H1 (cell line): ENCODE results near the gene TFF3. TPM values are rescaled to one million over a fixed set of nuclear protein-coding genes. Genes with fewer than 3 reads are reported as not detected.

ENCODE experiments used
- CTCF ChIA-PET: fragments of 300-600 bp; sonication (Branson Sonifier 250); formaldehyde crosslinking; loops from one replicate; lab custom pipeline; 2021; ENCODE audit not compliant: partially characterized antibody; lab: Charles Lee
- POLR2A ChIA-PET: fragments of 300-600 bp; sonication (Branson Sonifier 250); formaldehyde crosslinking; loops from one replicate; lab custom pipeline; 2021; ENCODE audit warnings: inconsistent platforms; ENCODE audit not compliant: partially characterized antibody; lab: Charles Lee
- DNase-seq, 2 experiments: peaks; one replicate each; pipeline versions ENCODE4 v3.0.0 to v3.0.0-alpha.2; 2010 to 2022; ENCODE audit warnings: low spot score in 2 of 2, low read depth in 1 of 2, mixed read lengths in 1 of 2
- FAIRE-seq: peaks from 2 replicates; lab custom pipeline; 2011; peaks lifted over from hg19 to GRCh38; lab: Jason Lieb, UNC
- H2AFZ ChIP-seq: 2 replicates; pipeline ENCODE4 v1.8.1; 2012; ENCODE audit warnings: low read length, inconsistent platforms
- H2AK5ac ChIP-seq: 2 replicates; pipeline ENCODE4 v1.6.1; 2013; ENCODE audit warnings: low read depth, low read length
- H2BK120ac ChIP-seq: replicated peaks from 2 replicates; pipeline ENCODE3; 2013; ENCODE audit warnings: low read depth, low read length, inconsistent platforms
- H2BK12ac ChIP-seq: 2 replicates; pipeline ENCODE4 v1.6.1; 2013; ENCODE audit warnings: low read depth, low read length
- H2BK15ac ChIP-seq: 2 replicates; pipeline ENCODE4 v1.6.1; 2013; ENCODE audit warnings: low read length
- H2BK20ac ChIP-seq: 2 replicates; pipeline ENCODE4 v1.6.1; 2013; ENCODE audit warnings: low read length
- H2BK5ac ChIP-seq: 2 replicates; pipeline ENCODE4 v1.6.1; 2013; ENCODE audit warnings: low read depth, low read length
- H3K14ac ChIP-seq: 2 replicates; pipeline ENCODE4 v1.6.1; 2013; ENCODE audit warnings: inconsistent platforms; ENCODE audit not compliant: insufficient read length
- H3K18ac ChIP-seq: 2 replicates; pipeline ENCODE4 v1.6.1; 2013; ENCODE audit warnings: low read length; ENCODE audit errors: extremely low read depth
- H3K23ac ChIP-seq: 2 replicates; pipeline ENCODE4 v1.6.1; 2013; ENCODE audit warnings: inconsistent platforms; ENCODE audit not compliant: insufficient read length
- H3K23me2 ChIP-seq: 2 replicates; pipeline ENCODE4 v1.6.1; 2013; ENCODE audit warnings: low read depth, low read length
- H3K27ac ChIP-seq: 2 replicates; pipeline ENCODE4 v1.6.1; 2011; ENCODE audit warnings: low read depth, low read length, inconsistent platforms
- H3K27me3 ChIP-seq, 4 experiments: replicated peaks in 1 of 4; 1 replicate in 1 of 4; 2 replicates in 3 of 4; pipeline versions ENCODE4 v1.6.1 to v1.8.1; 2011 to 2013; ENCODE audit warnings: low read length in 3 of 4, mild to moderate bottlenecking in 3 of 4, inconsistent platforms in 2 of 4, mixed read lengths in 2 of 4, moderate library complexity in 1 of 4; ENCODE audit not compliant: control insufficient read depth in 3 of 4, insufficient read depth in 3 of 4; ENCODE audit errors: extremely low read depth in 1 of 4
- H3K36me3 ChIP-seq, 4 experiments: 2 replicates each; pipeline versions ENCODE4 v1.6.1 to v1.8.1; 2011 to 2013; ENCODE audit warnings: mild to moderate bottlenecking in 4 of 4, low read length in 3 of 4, moderate library complexity in 2 of 4, control low read depth in 1 of 4, inconsistent platforms in 1 of 4; ENCODE audit not compliant: insufficient read depth in 4 of 4, control insufficient read depth in 2 of 4
- H3K4ac ChIP-seq: replicated peaks from 2 replicates; pipeline ENCODE3; 2013; ENCODE audit warnings: low read length, low read depth, mixed read lengths, inconsistent platforms; ENCODE audit not compliant: insufficient read length
- H3K4me1 ChIP-seq, 4 experiments: replicated peaks in 1 of 4; 1 replicate in 1 of 4; 2 replicates in 3 of 4; pipeline versions ENCODE4 v1.6.1 to v1.8.1; 2011 to 2013; ENCODE audit warnings: low read length in 3 of 4, inconsistent platforms in 2 of 4, mixed read lengths in 1 of 4; ENCODE audit not compliant: insufficient read depth in 4 of 4, control insufficient read depth in 3 of 4
- H3K4me2 ChIP-seq, 2 experiments: 2 replicates each; pipeline versions ENCODE4 v1.6.1 to v1.8.1; 2011 to 2013; ENCODE audit warnings: low read depth in 2 of 2, low read length in 2 of 2, control low read depth in 1 of 2, inconsistent platforms in 1 of 2, mild to moderate bottlenecking in 1 of 2; ENCODE audit not compliant: insufficient read depth in 1 of 2
- H3K4me3 ChIP-seq, 4 experiments: fragments of 200-600, 300-600 bp in 1 of 4; sonication (generic), shearing (Covaris generic), sonication (Bioruptor Twin) in 1 of 4; 2 replicates each; pipeline versions ENCODE4 v1.5.1 to v1.8.1; 2011 to 2016; ENCODE audit warnings: low read length in 4 of 4, low read depth in 3 of 4, control low read depth in 2 of 4, inconsistent platforms in 2 of 4, mild to moderate bottlenecking in 2 of 4, mixed read lengths in 1 of 4, moderate library complexity in 1 of 4; ENCODE audit not compliant: insufficient read depth in 2 of 4; ENCODE audit errors: extremely low read depth in 1 of 4
- H3K56ac ChIP-seq: replicated peaks from 2 replicates; pipeline ENCODE3; 2013; ENCODE audit warnings: low read depth, mild to moderate bottlenecking, mixed read lengths, low read length, inconsistent platforms; ENCODE audit not compliant: insufficient read length
- H3K79me1 ChIP-seq: 2 replicates; pipeline ENCODE4 v1.6.1; 2013; ENCODE audit warnings: low read depth, low read length, control low read depth
- H3K79me2 ChIP-seq, 2 experiments: 2 replicates each; pipeline versions ENCODE4 v1.6.1 to v1.8.1; 2012 to 2013; ENCODE audit warnings: low read length in 2 of 2, mild to moderate bottlenecking in 2 of 2, inconsistent platforms in 1 of 2; ENCODE audit not compliant: insufficient read depth in 2 of 2, control insufficient read depth in 1 of 2
- H3K9ac ChIP-seq, 4 experiments: replicated peaks in 1 of 4; 1 replicate in 1 of 4; 2 replicates in 3 of 4; pipeline versions ENCODE4 v1.6.1 to v1.8.1; 2011 to 2013; ENCODE audit warnings: low read depth in 3 of 4, low read length in 3 of 4, control low read depth in 2 of 4, mild to moderate bottlenecking in 2 of 4, moderate library complexity in 2 of 4, inconsistent platforms in 1 of 4; ENCODE audit errors: extremely low read depth in 1 of 4
- H3K9me3 ChIP-seq, 2 experiments: 2 replicates each; pipeline versions ENCODE4 v1.6.1 to v1.8.1; 2012 to 2013; ENCODE audit warnings: mild to moderate bottlenecking in 2 of 2, moderate library complexity in 2 of 2, control low read depth in 1 of 2, inconsistent platforms in 1 of 2, low read depth in 1 of 2, low read length in 1 of 2, mixed read lengths in 1 of 2; ENCODE audit not compliant: insufficient read depth in 2 of 2
- H4K20me1 ChIP-seq, 2 experiments: replicated peaks in 1 of 2; 2 replicates each; pipeline versions ENCODE3 to v1.8.1; 2011 to 2013; ENCODE audit warnings: inconsistent platforms in 2 of 2, low read length in 2 of 2, mild to moderate bottlenecking in 1 of 2; ENCODE audit not compliant: insufficient read depth in 2 of 2, control insufficient read depth in 1 of 2
- H4K5ac ChIP-seq: 2 replicates; pipeline ENCODE4 v1.6.1; 2013; ENCODE audit warnings: low read length, low read depth, mixed read lengths, inconsistent platforms; ENCODE audit not compliant: insufficient read length
- H4K8ac ChIP-seq: 2 replicates; pipeline ENCODE4 v1.8.0; 2013; ENCODE audit warnings: mild to moderate bottlenecking, moderate library complexity, low read length, inconsistent platforms; ENCODE audit not compliant: insufficient read depth; ENCODE audit errors: extremely low read depth
- H4K91ac ChIP-seq: replicated peaks from 2 replicates; pipeline ENCODE3; 2013; ENCODE audit warnings: low read length, mixed read lengths, inconsistent platforms; ENCODE audit not compliant: insufficient read length
- ASH2L ChIP-seq: fragments of 200-600, 300-600 bp; sonication (generic); IDR thresholded peaks from one replicate; pipeline ENCODE4 v1.7.1; 2017; ENCODE audit warnings: low read length
- CREB1 ChIP-seq: IDR thresholded peaks from 2 replicates; pipeline ENCODE4 v1.6.1; 2012; ENCODE audit warnings: inconsistent platforms
- CTBP2 ChIP-seq: IDR thresholded peaks from 2 replicates; pipeline ENCODE4 v1.7.0; 2011; ENCODE audit warnings: borderline replicate concordance, mild to moderate bottlenecking, moderate library complexity, mixed read lengths, low read length; ENCODE audit not compliant: insufficient read depth, insufficient read length
- EZH2 ChIP-seq: fragments of 200-600 bp; sonication (generic); IDR thresholded peaks from 2 replicates; pipeline ENCODE4 v1.7.1; 2012; ENCODE audit warnings: low read depth, mild to moderate bottlenecking, moderate library complexity, low read length, inconsistent platforms; ENCODE audit not compliant: severe bottlenecking
- GTF2F1 ChIP-seq: IDR thresholded peaks from 2 replicates; pipeline ENCODE4 v1.6.1; 2012; ENCODE audit warnings: low read depth, low read length, improper control_type of control experiment, borderline replicate concordance
- JUND ChIP-seq: IDR thresholded peaks from 2 replicates; pipeline ENCODE4 v1.6.1; 2011; ENCODE audit warnings: mild to moderate bottlenecking, improper control_type of control experiment, low read length
- KDM5A ChIP-seq: fragments of 200-600 bp; IDR thresholded peaks from 2 replicates; pipeline ENCODE4 v1.7.1; 2012; ENCODE audit warnings: mild to moderate bottlenecking, low read length, inconsistent platforms, mixed read lengths
- POLR2A ChIP-seq, 2 experiments: IDR thresholded peaks; 1 replicate in 1 of 2; 2 replicates in 1 of 2; pipeline ENCODE4 v1.6.1; 2011; ENCODE audit warnings: low read depth in 2 of 2, low read length in 2 of 2, mild to moderate bottlenecking in 2 of 2; ENCODE audit errors: control extremely low read depth in 1 of 2
- POLR2AphosphoS5 ChIP-seq: IDR thresholded peaks from 2 replicates; pipeline ENCODE4 v1.6.1; 2011; ENCODE audit warnings: low read depth, low read length
- RBBP5 ChIP-seq: IDR thresholded peaks from 2 replicates; pipeline ENCODE4 v1.7.1; 2012; ENCODE audit warnings: low read depth, mild to moderate bottlenecking, inconsistent platforms, low read length, moderate library complexity, borderline replicate concordance
- RXRA ChIP-seq: IDR thresholded peaks from 2 replicates; pipeline ENCODE4 v1.6.1; 2011; ENCODE audit warnings: low read depth, mild to moderate bottlenecking, low read length, moderate library complexity; ENCODE audit not compliant: insufficient read depth
- SIRT6 ChIP-seq: IDR thresholded peaks from one replicate; pipeline ENCODE4 v1.7.1; 2012; ENCODE audit warnings: low read length, inconsistent platforms
- SP4 ChIP-seq: IDR thresholded peaks from 2 replicates; pipeline ENCODE4 v1.6.1; 2012; ENCODE audit warnings: low read length, inconsistent platforms
- SRF ChIP-seq: IDR thresholded peaks from 2 replicates; pipeline ENCODE4 v1.6.1; 2011; ENCODE audit warnings: mild to moderate bottlenecking, low read depth, low read length, moderate library complexity
- TEAD4 ChIP-seq: IDR thresholded peaks from 2 replicates; pipeline ENCODE4 v1.6.1; 2012; ENCODE audit warnings: low read depth, low read length, inconsistent platforms, mixed read lengths
- WGBS, 2 experiments: shearing (Covaris generic) in 1 of 2; methylation state at CpG; one replicate each; pipeline versions ENCODE4 v1.1.6 to v1.1.7; 2013 to 2015; ENCODE audit warnings: low lambda C conversion rate in 2 of 2, mixed read lengths in 2 of 2, inconsistent platforms in 1 of 2, low coverage in 1 of 2, missing lambda C conversion rate in 1 of 2; ENCODE audit not compliant: insufficient replicate concordance in 2 of 2, insufficient coverage in 1 of 2, insufficient read length in 1 of 2; ENCODE audit errors: extremely low coverage in 1 of 2, missing lambda C conversion rate in 1 of 2; 5-methylcytosine and 5-hydroxymethylcytosine counted together
- polyA plus RNA-seq, 7 experiments: library from polyadenylated mRNA; depleted of rRNA in 3 of 7; stranded (reverse) in 5 of 7; unstranded in 2 of 7; fragments of >200 nt in 5 of 7; fragments of 200-250 nt in 2 of 7; gene quantifications; 1 replicate in 5 of 7; 2 replicates in 1 of 7; 4 replicates in 1 of 7; pipeline versions ENCODE4 v1.2.1 to v1.2.3, GENCODE V29; 2011 to 2013; ENCODE audit warnings: missing spikeins in 2 of 7, mixed read lengths in 2 of 7
- total RNA-seq: library from RNA; stranded (reverse); fragmentation: NEBNext Ultra II Directional; extraction: Animal tissue kit (Norgen Biotek cat#: 25700); gene quantifications from 2 replicates; pipeline ENCODE4 v1.2.1, GENCODE V29; 2021

TFF3 gene
- total and polyA plus RNA-seq, 2 of the 8 experiments (the other 6 are each of a cell fraction or from before 2014, with no cell fraction given) = 1.7 to 6.7 TPM

DNA sequence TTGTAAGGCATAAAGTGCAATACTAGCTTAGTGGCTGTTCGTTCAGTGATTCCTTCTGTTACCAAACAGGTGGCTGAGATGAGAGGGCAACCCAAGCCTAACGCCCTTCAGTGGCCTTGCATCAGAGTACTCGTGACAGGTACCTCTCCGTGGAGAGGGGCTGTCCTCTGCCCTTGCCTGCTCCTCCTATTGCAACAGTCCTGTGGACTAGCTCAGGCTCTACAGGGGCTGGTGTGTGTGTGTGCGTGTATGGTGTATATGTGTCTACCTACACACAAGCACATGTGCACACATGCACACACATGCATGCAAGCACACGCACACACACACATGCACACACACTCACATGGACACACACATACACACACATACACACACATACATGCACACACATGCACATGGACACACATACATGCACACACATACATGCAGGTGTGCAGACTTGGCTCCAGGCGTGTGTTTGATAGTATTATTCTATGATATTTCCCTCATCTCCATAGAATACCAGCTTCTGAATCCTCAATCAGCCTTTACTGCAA, 15.1 kb downstream of the TFF3 start:
- Histone ChIP-seq H3K23ac (no peak overlapping the region), H2BK15ac (no peak overlapping the region; the same call in 1 of the 2 replicates), H3K4me2 (no peak overlapping the region), H3K4me3 (no peak overlapping the region), H3K4ac (no peak overlapping the region), H4K5ac (no peak overlapping the region), H3K27me3 (no peaks in the 10 kb centered on the region), H3K14ac (no peak overlapping the region), H3K79me1 (no peaks in the 10 kb centered on the region), H3K36me3 (no peaks in the 10 kb centered on the region), H3K9ac (no peak overlapping the region), H3K79me2 (no peaks in the 10 kb centered on the region), H2BK5ac (no peak overlapping the region; the same call in 1 of the 2 replicates), H4K20me1 (no peaks in the 10 kb centered on the region), H2AK5ac (no peak overlapping the region; the same call in 1 of the 2 replicates), H3K56ac (no peak overlapping the region), H2BK20ac (no peak overlapping the region), H4K8ac (no peak overlapping the region), H3K27ac (no peak overlapping the region), H2BK120ac (no peak overlapping the region), H2BK12ac (no peak overlapping the region), H3K18ac (no peak overlapping the region), H3K4me1 (no peaks in the 10 kb centered on the region), H4K91ac (no peak overlapping the region), H2AFZ (no peak overlapping the region), H3K9me3 (no peaks in the 10 kb centered on the region), H3K23me2 (no peaks in the 10 kb centered on the region)
- 85% methylated on average over 7 of the region's 7 CpGs; no CpG with 5 or more reads in 1 of the 2 experiments for WGBS, 2 experiments
- CTCF ChIA-PET = interaction anchor here (1.5 to 6.5 kb wide), 2 partner anchors 11 to 36 kb away, joined by 3 to 36 read pairs; no protein-coding TSS in a partner anchor
- DNase-seq (no peak), FAIRE-seq (no peak)
- POLR2A ChIA-PET = interaction anchor here (1.1 kb wide), 1 partner anchor 34 kb away, joined by 3 read pairs; no protein-coding TSS in a partner anchor
- TF ChIP-seq CTBP2 (no peak), RBBP5 (no peak), SRF (no peak), ASH2L (no peak), SIRT6 (no peak), POLR2A (IDR thresholded peaks at IDR 0.05; ENCODE audit: control extremely low read depth in 1 of 2, low read depth in 2 of 2, low read length in 2 of 2) (no peak), TEAD4 (no peak), KDM5A (no peak), POLR2AphosphoS5 (no peak), CREB1 (no peak), RXRA (no peak), JUND (no peak), GTF2F1 (no peak), SP4 (no peak), EZH2 (no peak)
- TF ChIP-seq, all 59 proteins: peak for 0
